Subcutaneous adipose tissue (tissue), 4 donors: ENCODE measurements around the gene SPAG16. TPM values are rescaled to one million over a fixed set of nuclear protein-coding genes. Genes with fewer than 3 reads are reported as not detected.

Experiments
- total RNA-seq, 4 donors: library from RNA; depleted of rRNA; stranded (reverse); fragments of >200 nt; gene quantifications; one replicate each; pipeline ENCODE4 v1.1.0, GENCODE V29; 2016
- TF ChIP-seq, protein P1 (sequence below): fragments of 450-650 bp; IDR thresholded peaks from one replicate; pipeline ENCODE4 v1.5.1; 2016; ENCODE audit warnings: low read depth, mild to moderate bottlenecking, control low read depth, antibody characterized with exemption, moderate library complexity

The SPAG16 gene
- total RNA-seq, 4 donors from 2014 or later = 11.2 to 27.2 (median 18.2) TPM

DNA sequence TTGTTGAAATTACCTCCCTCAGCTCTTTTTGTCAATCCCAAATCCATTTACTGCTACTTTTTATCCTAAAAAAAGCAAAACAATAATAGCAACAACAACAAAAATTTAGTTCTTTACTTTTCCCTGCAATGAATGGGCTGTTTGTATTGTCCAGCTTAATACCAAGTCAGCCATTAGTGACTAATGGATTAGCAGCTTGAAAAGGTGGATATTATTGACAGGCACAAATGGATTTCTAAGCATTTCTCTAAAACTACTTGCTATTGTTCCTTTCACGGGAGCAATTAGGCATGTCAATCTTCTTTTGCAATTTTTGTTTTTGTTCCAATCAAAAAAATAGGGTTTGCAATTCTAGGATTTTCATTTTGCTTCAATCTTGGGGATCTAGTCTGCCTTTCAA lies 32.1 kb upstream of the SPAG16 start:
- TF ChIP-seq, protein P1, sequence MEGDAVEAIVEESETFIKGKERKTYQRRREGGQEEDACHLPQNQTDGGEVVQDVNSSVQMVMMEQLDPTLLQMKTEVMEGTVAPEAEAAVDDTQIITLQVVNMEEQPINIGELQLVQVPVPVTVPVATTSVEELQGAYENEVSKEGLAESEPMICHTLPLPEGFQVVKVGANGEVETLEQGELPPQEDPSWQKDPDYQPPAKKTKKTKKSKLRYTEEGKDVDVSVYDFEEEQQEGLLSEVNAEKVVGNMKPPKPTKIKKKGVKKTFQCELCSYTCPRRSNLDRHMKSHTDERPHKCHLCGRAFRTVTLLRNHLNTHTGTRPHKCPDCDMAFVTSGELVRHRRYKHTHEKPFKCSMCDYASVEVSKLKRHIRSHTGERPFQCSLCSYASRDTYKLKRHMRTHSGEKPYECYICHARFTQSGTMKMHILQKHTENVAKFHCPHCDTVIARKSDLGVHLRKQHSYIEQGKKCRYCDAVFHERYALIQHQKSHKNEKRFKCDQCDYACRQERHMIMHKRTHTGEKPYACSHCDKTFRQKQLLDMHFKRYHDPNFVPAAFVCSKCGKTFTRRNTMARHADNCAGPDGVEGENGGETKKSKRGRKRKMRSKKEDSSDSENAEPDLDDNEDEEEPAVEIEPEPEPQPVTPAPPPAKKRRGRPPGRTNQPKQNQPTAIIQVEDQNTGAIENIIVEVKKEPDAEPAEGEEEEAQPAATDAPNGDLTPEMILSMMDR = no peak

DNA sequence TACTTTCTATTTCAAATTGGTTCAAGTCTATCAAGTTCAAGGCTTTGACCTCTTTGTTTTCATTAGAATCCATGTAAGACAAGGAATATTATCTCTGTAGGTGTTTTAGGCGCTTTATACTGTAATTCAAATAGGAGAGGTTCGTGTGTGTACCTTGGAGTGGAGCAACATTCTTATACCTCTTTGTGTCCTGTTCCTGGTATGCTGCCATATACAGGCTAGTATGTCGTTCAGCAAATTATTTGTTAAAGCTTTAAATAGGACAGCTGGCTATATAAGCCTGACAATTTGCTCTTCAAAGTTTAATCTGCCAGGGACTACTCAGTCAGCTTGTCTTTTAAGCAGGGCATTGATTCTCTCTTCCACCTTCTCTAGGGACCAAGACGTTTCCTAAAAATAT lies 31.1 kb upstream of the SPAG16 start:
- TF ChIP-seq, protein P1 = no peak

DNA sequence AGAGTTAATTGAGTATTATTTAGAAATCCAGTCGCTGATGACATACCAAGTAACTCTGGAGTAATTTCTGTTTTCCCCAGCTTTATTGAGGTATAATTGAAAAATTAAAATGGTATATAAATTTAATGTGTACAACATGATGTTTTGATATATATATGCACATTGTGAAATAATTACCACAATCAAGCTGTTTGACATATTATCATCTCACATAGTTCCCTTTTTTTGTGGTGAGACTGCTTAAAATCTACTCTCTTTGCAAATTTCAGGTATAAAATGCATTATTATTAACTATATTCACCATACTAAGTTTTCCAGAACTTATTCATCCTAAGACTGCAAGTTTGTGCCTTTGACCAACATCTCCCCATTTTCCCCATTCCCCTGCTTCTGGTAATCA lies 25.0 kb upstream of the SPAG16 start:
- TF ChIP-seq, protein P1 = no peak

DNA sequence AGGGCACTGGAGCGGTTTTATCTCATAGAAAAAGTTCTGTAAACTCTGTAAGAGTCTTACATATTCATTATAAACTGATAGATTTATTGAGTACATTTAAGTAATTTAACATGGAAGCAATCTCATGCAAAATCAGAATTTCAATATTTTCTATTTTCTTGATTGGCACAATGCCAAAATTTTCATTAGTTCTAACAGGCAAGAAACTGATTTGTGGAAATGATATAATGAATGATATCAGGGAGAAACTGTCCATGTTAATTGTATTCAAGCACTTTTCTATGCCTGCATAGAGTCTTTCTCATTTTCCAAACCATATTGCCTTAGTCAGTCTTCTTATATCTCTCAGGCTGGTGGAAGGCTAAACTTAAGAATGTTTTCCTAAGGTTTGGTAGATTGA lies 23.0 kb upstream of the SPAG16 start:
- TF ChIP-seq, protein P1 = no peak

DNA sequence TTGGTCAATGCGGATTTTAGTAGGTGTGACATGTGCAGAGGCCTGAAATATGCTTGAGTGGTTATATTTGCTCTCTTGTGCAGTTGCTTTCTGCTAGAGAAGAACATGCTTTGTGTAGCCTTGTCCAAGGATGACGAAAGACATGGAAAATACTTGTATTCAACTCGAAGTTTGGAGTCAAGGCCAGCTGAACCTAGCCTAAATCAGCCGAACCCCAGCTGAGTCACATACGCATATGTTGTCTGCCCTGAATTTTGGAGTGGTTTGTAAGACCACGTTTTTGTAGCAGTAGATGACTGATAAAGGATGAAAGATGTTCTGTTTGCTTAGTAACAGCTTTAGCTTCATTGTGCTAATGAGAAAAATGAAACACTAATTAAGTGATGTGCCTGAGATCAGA lies 22.5 kb upstream of the SPAG16 start:
- TF ChIP-seq, protein P1 = no peak

DNA sequence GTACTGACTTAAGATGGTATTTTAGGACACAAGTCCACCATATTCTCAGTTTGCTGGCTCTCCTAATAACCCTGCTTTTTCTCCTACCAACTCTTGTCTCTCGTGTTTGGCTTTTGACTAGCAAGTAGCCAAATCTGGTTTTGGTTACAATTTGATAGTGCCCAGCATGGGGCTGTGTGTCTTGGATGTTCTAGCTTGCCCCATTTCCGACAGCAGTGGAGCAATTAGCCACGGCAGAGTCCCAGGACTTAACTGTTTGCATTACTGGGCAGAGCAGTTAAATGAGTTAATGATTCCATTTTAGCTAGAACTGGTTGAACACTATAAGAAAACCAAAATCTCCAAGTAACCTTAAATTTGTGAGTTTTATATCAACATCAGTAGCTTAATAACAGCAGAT lies 18.6 kb upstream of the SPAG16 start:
- TF ChIP-seq, protein P1 = no peak

DNA sequence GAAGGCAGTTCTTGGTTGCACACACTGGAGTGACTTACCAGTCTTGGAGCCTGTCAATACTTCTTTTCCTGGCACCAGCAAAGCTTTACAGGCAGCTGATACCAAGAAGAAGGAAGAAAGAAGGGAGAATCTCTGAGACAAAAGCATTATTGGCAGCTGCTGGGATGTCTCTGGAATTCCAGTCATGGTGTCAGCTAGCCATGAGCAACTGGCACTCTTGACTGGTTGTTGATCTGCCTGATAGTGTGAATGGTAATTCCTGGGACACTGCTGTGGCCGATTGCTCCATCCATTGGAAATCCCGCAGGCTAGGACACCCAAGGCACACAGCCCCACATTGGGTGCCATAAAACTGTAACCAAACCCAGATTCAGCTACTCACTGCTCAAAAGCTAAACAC lies 17.8 kb upstream of the SPAG16 start:
- TF ChIP-seq, protein P1 = no peak
